WI38 (cell line): Measurements from ENCODE around the gene ZRANB2.

ENCODE experiments used
- H3K4me3 ChIP-seq: 2 replicates; pipeline ENCODE4 v1.5.1; 2011; ENCODE audit warnings: low read depth, mild to moderate bottlenecking, control low read depth, low read length
- CTCF ChIP-seq: IDR thresholded peaks from 2 replicates; pipeline ENCODE4 v1.5.1; 2012; ENCODE audit warnings: low read depth, mild to moderate bottlenecking, control low read depth, low read length

Gene ZRANB2

GRCh38 chr1:71101839-71102376 is 21.1 kb upstream of the ZRANB2 start:
- no peak for TF ChIP-seq CTCF
- no peak overlapping the region for H3K4me3 ChIP-seq

DNA sequence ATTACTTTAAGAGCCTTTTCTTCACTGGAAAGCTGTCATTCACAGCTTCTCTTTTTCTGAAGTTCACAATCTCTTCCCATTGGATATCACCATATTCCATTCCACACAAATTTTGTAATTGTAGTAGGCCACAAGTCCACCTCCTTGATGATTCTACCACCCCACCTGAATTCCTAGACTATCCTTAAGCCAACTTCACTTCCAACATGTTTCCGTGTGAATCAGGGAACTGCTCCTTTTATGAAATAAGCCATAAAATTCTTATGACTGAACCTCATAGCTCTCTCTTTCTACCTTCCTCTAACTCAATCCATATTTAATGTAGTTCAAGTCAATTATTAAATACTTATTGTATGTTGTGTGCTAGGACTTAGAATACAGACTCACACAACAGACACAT is 16.6 kb upstream of the ZRANB2 start:
- TF ChIP-seq CTCF = no peak
- H3K4me3 ChIP-seq = no peak overlapping the region

GRCh38 chr1:71094913-71095312 is 14.1 kb upstream of the ZRANB2 start:
- no peak for TF ChIP-seq CTCF

GRCh38 chr1:71093938-71094337 is 13.1 kb upstream of the ZRANB2 start:
- H3K4me3 ChIP-seq = no peak overlapping the region
- TF ChIP-seq CTCF = 0 out of 2 replicates have a peak, but pooled peaks have one; percentile 21

More at GRCh38 chr1:71094913-71095312, 14.1 kb upstream of the ZRANB2 start:
- no peak overlapping the region for H3K4me3 ChIP-seq

DNA sequence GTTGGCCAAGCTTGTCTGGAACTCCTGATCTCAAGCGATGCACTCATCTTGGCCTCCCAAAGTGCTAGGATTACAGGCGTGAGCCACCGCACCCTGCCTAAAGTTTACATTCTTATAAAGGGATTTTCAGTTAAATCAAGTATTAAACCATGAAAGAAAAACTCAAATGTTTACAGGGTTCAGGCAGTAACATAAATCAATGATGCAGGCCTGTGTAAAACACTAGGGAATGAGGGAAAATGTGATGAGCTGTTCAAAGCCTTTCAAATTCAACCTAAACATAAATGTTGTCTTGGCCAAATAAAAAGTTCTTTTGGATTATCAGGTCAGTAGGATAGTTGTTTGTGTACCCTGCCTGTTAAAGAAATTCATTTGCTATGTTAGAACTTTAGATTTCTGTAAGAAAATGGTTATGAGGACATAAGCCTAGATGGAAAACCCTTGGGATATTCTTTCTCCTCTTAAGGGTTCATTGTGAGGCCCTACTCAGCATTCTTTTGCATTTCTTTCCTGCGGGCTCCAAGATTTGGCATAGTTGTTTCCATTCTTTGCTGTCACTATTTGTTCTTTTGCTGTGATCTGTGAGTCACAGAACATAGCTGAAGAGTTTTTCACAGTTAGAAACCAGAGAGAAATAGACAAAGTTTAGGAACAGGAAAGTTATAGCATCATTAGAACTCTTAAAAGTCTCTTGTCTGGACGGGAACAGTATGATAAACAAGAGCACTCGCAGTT is 8.9 kb upstream of the ZRANB2 start:
- H3K4me3 ChIP-seq = 0 out of 2 replicates have a peak overlapping the region, but pooled peaks have one; percentile 1
- no peak for TF ChIP-seq CTCF

DNA sequence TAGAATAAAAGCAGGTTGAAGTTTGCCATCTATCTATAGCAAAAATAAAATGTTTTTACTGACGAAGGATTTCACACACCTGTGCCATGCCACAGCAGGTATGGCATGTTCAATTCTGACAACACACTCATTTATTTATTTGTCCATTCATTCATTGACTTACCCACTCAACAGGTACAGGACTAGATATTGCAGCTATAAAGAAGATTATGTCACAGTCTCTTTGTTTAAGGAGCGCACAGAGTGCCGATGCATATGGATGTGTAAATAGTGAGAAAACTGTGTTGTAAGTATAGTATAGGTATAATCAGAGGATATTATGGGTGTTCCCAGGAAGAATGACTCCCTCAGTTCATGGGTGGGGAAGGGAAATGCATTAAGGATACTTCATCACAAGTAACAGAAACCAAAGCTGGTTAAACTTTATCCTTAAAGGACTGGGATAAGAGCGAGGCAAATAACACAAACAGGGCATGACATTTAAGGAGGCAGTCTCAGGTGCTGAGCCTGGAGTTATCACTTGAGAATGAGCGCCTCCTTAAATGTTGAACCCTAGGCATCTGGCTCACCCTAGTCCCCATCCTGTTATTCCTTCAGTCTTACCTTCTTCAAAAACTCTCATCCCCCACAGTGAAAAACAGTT is 7.9 kb upstream of the ZRANB2 start:
- no peak for TF ChIP-seq CTCF
- no peak overlapping the region for H3K4me3 ChIP-seq

- no peak for TF ChIP-seq CTCF
These were observed 6.9 kb upstream of the ZRANB2 start for GRCh38 chr1:71087713-71088112.

More at GRCh38 chr1:71087713-71088112, 6.9 kb upstream of the ZRANB2 start:
- no peak overlapping the region for H3K4me3 ChIP-seq
